Liver (tissue), 9 donors: ENCODE measurements around the gene ARPC5. TPM values are rescaled to one million over a fixed set of nuclear protein-coding genes. Genes with fewer than 3 reads are reported as not detected.

Experiments
- DNase-seq: peaks from one replicate; pipeline ENCODE4 v3.0.0-alpha.2; 2017; ENCODE audit warnings: low spot score
- H3K27ac ChIP-seq, 2 donors: one replicate each; pipeline ENCODE4 v1.7.0; 2013; ENCODE audit warnings: inconsistent platforms in 2 of 2, low read length in 2 of 2, control low read depth in 1 of 2, low read depth in 1 of 2, mild to moderate bottlenecking in 1 of 2
- H3K27me3 ChIP-seq, 4 donors: one replicate each; pipeline versions ENCODE4 v1.6.1 to v1.7.0; 2013; ENCODE audit warnings: low read length in 3 of 4, inconsistent platforms in 1 of 4, mild to moderate bottlenecking in 1 of 4, moderate library complexity in 1 of 4; ENCODE audit not compliant: control insufficient read depth in 4 of 4, insufficient read depth in 4 of 4
- H3K36me3 ChIP-seq, 4 donors: one replicate each; pipeline versions ENCODE4 v1.6.1 to v1.7.0; 2013; ENCODE audit warnings: low read length in 3 of 4, mild to moderate bottlenecking in 3 of 4, low read depth in 1 of 4, moderate library complexity in 1 of 4; ENCODE audit not compliant: control insufficient read depth in 4 of 4, insufficient read depth in 3 of 4
- H3K4me1 ChIP-seq, 4 donors: one replicate each; pipeline versions ENCODE4 v1.6.1 to v1.7.0; 2013; ENCODE audit warnings: low read length in 3 of 4, mild to moderate bottlenecking in 3 of 4, moderate library complexity in 1 of 4; ENCODE audit not compliant: control insufficient read depth in 4 of 4, insufficient read depth in 4 of 4
- H3K4me3 ChIP-seq, 3 donors: one replicate each; pipeline versions ENCODE4 v1.6.1 to v1.7.0; 2013; ENCODE audit warnings: low read length in 3 of 3, control low read depth in 1 of 3, low read depth in 1 of 3, mild to moderate bottlenecking in 1 of 3
- H3K9ac ChIP-seq, 2 donors: one replicate each; pipeline ENCODE4 v1.7.0; 2013; ENCODE audit warnings: low read length in 2 of 2, mild to moderate bottlenecking in 2 of 2, moderate library complexity in 2 of 2, control low read depth in 1 of 2, low read depth in 1 of 2
- H3K9me3 ChIP-seq, 4 donors: one replicate each; pipeline versions ENCODE4 v1.6.1 to v1.7.0; 2013; ENCODE audit warnings: low read length in 3 of 4; ENCODE audit not compliant: control insufficient read depth in 4 of 4
- ATF3 ChIP-seq: IDR thresholded peaks from 2 replicates; pipeline ENCODE4 v1.6.1; 2016; ENCODE audit warnings: antibody characterized with exemption
- CTCF ChIP-seq: fragments of 150-350 bp; IDR thresholded peaks from 2 replicates; pipeline ENCODE4 v1.5.1; 2017; ENCODE audit warnings: improper control_type of control experiment, low read depth, low read length; ENCODE audit not compliant: missing input control
- EGR1 ChIP-seq, 2 donors: IDR thresholded peaks; 2 replicates each; pipeline ENCODE4 v1.6.1; 2016 to 2018; ENCODE audit warnings: antibody characterized with exemption in 2 of 2, low read depth in 2 of 2
- FOXA2 ChIP-seq: IDR thresholded peaks from 2 replicates; pipeline ENCODE4 v1.6.1; 2016; ENCODE audit warnings: antibody characterized with exemption
- GABPA ChIP-seq, 2 donors: IDR thresholded peaks in 1 of 2; conservative IDR thresholded peaks in 1 of 2; 2 replicates each; pipeline ENCODE4 v1.6.1; 2016; ENCODE audit warnings: antibody characterized with exemption in 2 of 2, mild to moderate bottlenecking in 1 of 2, moderate library complexity in 1 of 2
- HNF4A ChIP-seq, 2 donors: conservative IDR thresholded peaks; 2 replicates each; pipeline ENCODE4 v1.6.1; 2016; ENCODE audit warnings: antibody characterized with exemption in 2 of 2, mild to moderate bottlenecking in 2 of 2
- JUND ChIP-seq, 2 donors: IDR thresholded peaks; 2 replicates each; pipeline ENCODE4 v1.6.1; 2016; ENCODE audit warnings: antibody characterized with exemption in 2 of 2
- MAX ChIP-seq: IDR thresholded peaks from 2 replicates; pipeline ENCODE4 v1.6.1; 2016; ENCODE audit warnings: antibody characterized with exemption
- NR2F2 ChIP-seq: IDR thresholded peaks from 2 replicates; pipeline ENCODE4 v1.6.1; 2016; ENCODE audit warnings: antibody characterized with exemption
- RAD21 ChIP-seq, 2 donors: IDR thresholded peaks; 2 replicates each; pipeline ENCODE4 v1.6.1; 2016; ENCODE audit warnings: antibody characterized with exemption in 2 of 2, mild to moderate bottlenecking in 2 of 2
- REST ChIP-seq: IDR thresholded peaks from 2 replicates; pipeline ENCODE4 v1.6.1; 2016; ENCODE audit warnings: antibody characterized with exemption, mild to moderate bottlenecking
- RXRA ChIP-seq, 2 donors: IDR thresholded peaks; 2 replicates each; pipeline ENCODE4 v1.6.1; 2017 to 2018; ENCODE audit warnings: antibody characterized with exemption in 2 of 2, mild to moderate bottlenecking in 1 of 2
- TAF1 ChIP-seq: conservative IDR thresholded peaks from 2 replicates; pipeline ENCODE4 v1.6.1; 2016; ENCODE audit warnings: antibody characterized with exemption, mild to moderate bottlenecking
- YY1 ChIP-seq: IDR thresholded peaks from 2 replicates; pipeline ENCODE4 v1.6.1; 2016; ENCODE audit warnings: antibody characterized with exemption, mild to moderate bottlenecking
- ZBTB33 ChIP-seq: IDR thresholded peaks from 2 replicates; pipeline ENCODE4 v1.6.1; 2016; ENCODE audit warnings: antibody characterized with exemption
- WGBS: extraction: QIAGEN DNeasy Blood & Tissue Kit; methylation state at CpG from one replicate; pipeline ENCODE4 v1.1.7; 2013; 5-methylcytosine and 5-hydroxymethylcytosine counted together
- polyA plus RNA-seq, 2 donors: library from polyadenylated mRNA; stranded (reverse) in 1 of 2; unstranded in 1 of 2; fragments of 200-250 nt in 1 of 2; fragments of >200 nt in 1 of 2; fragmentation: Nextera tagmentation in 1 of 2; extraction: Ambion mirVana in 1 of 2; gene quantifications; one replicate each; pipeline versions ENCODE4 v1.2.1 to v1.2.3, GENCODE V29; 2013 to 2015
- total RNA-seq, 2 donors: library from RNA; depleted of rRNA; stranded (reverse); fragments of >200 nt; gene quantifications; one replicate each; pipeline ENCODE4 v1.2.3, GENCODE V29; 2014
- donor health status: healthy.
- donor health status: healthy.
- donor health status: healthy.
- donor health status: healthy.
- donor health status: healthy.

The ARPC5 gene
- total and polyA plus RNA-seq, 4 donors = 34.9 to 67.0 (median 54.3) TPM

- Histone ChIP-seq H3K27me3 (no peaks in the 10 kb centered on the region), H3K36me3 (no peaks in the 10 kb centered on the region), H3K9ac (no peak overlapping the region), H3K27ac (no peak overlapping the region), H3K9me3 (no peaks in the 10 kb centered on the region), H3K4me3 (no peak overlapping the region), H3K4me1 (no peaks in the 10 kb centered on the region)
- no peak for TF ChIP-seq YY1
- no peak for TF ChIP-seq JUND (IDR thresholded peaks at IDR 0.05)
- peak; percentile 18 for TF ChIP-seq NR2F2
- WGBS = 89% methylated on average over 1 of the region's 1 CpG
- DNase-seq = no peak
These were observed 38.8 kb upstream of the ARPC5 start for GRCh38 chr1:183674339-183674738.

GRCh38 chr1:183673605-183674323, 38.2 kb upstream of the ARPC5 start:
- Histone ChIP-seq H3K27ac (no peak overlapping the region), H3K36me3 (no peaks in the 10 kb centered on the region), H3K9me3 (no peaks in the 10 kb centered on the region), H3K4me1 (no peaks in the 10 kb centered on the region), H3K27me3 (no peaks in the 10 kb centered on the region), H3K9ac (no peak overlapping the region), H3K4me3 (no peak overlapping the region)
- 93% methylated on average over 2 of the region's 2 CpGs for WGBS
- TF ChIP-seq RXRA (IDR thresholded peaks at IDR 0.05) = no peak
- no peak for TF ChIP-seq GABPA (IDR thresholded peaks at IDR 0.05 in 1 of 2, conservative IDR thresholded peaks at IDR 0.05 in 1 of 2)
- no peak for TF ChIP-seq EGR1 (IDR thresholded peaks at IDR 0.05; ENCODE audit: low read depth in 2 of 2)
- TF ChIP-seq FOXA2 = no peak
- no peak for TF ChIP-seq NR2F2
- TF ChIP-seq CTCF = no peak
- no peak for TF ChIP-seq TAF1
- no peak for TF ChIP-seq YY1
- TF ChIP-seq ZBTB33 = no peak
- TF ChIP-seq JUND (IDR thresholded peaks at IDR 0.05) = no peak
- DNase-seq = no peak

- WGBS = 97% methylated on average over 1 of the region's 1 CpG
- Histone ChIP-seq H3K9ac (no peak overlapping the region), H3K27me3 (no peaks in the 10 kb centered on the region), H3K36me3 (no peaks in the 10 kb centered on the region), H3K9me3 (no peaks in the 10 kb centered on the region), H3K4me3 (no peak overlapping the region), H3K4me1 (no peaks in the 10 kb centered on the region), H3K27ac (no peak overlapping the region)
- no peak for DNase-seq
- TF ChIP-seq RXRA (IDR thresholded peaks at IDR 0.05) (no peak), FOXA2 (no peak), NR2F2 (no peak), RAD21 (IDR thresholded peaks at IDR 0.05) (no peak), YY1 (no peak), TAF1 (no peak), REST (no peak), ZBTB33 (no peak), GABPA (IDR thresholded peaks at IDR 0.05 in 1 of 2, conservative IDR thresholded peaks at IDR 0.05 in 1 of 2) (no peak), MAX (no peak), HNF4A (conservative IDR thresholded peaks at IDR 0.05) (no peak), ATF3 (no peak)
These were observed 34.6 kb upstream of the ARPC5 start for GRCh38 chr1:183670169-183670568.
